Adipose tissue (tissue), 3 donors: ENCODE data around the gene DEDD. TPM values are rescaled to one million over a fixed set of nuclear protein-coding genes. Genes with fewer than 3 reads are reported as not detected.

Experiments
- H3K27ac ChIP-seq: one replicate; pipeline ENCODE4 v1.5.1; 2013; ENCODE audit warnings: low read depth, low read length
- WGBS, 3 donors: extraction: QIAGEN DNeasy Blood & Tissue Kit; methylation state at CpG; one replicate each; pipeline ENCODE4 v1.1.7; 2013; 5-methylcytosine and 5-hydroxymethylcytosine counted together
- polyA plus RNA-seq, 3 donors: library from polyadenylated mRNA; stranded (reverse); fragments of 200-250 nt; gene quantifications; one replicate each; pipeline ENCODE4 v1.2.3, GENCODE V29; 2013
- donor health status: healthy with polysubstance abuse.
- donor health status: Bipolar disorder and iron deficiency.
- donor health status: healthy.

The DEDD gene
- polyA plus RNA-seq, 3 donors = 17.4 to 46.3 (median 29.7) TPM

DNA sequence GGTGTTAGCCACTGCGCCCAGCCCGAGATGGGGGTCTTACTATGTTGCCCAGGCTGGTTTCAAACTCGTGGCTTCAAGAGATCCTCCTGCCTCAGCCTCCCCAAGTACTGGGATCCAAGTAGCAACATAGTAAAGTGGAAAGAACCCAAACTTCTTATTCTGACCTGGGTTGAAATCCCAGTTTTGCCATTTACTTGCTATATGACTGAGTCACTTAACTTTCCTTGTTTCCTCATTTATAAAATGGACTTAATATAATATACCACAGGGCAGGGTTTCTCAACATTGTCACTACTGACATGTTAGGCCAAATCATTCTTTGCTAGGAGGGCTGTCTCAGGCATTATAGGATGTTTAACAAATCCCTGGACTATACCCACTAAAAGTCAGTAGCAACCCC, 21.4 kb downstream of the DEDD start:
- WGBS, 3 donors = 94 to 98% (median 95%) methylated on average over 3 of the region's 3 CpGs
- H3K27ac ChIP-seq = no peak overlapping the region

DNA sequence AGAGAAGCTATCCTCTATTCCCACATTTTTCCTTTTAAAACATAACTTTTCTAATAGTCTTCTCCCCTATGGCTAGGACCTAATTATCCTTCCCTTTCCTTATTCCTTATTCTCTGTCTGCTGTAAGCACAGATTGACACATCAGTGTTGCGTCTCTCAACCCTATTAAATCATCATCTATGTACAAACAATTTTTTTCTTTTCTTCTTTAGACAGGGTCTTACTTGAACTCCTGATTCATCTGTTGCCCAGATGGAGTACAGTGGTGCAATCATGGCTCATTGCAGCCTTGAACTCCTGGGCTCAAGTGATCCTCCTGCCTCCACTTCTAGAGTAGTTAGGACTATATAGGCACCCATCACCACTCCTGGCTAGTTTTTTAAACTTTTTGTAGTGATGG, 26.0 kb downstream of the DEDD start:
- H3K27ac ChIP-seq = no peak overlapping the region
- WGBS, 3 donors = 84 to 97% (median 94%) methylated on average over 1 of the region's 1 CpG

DNA sequence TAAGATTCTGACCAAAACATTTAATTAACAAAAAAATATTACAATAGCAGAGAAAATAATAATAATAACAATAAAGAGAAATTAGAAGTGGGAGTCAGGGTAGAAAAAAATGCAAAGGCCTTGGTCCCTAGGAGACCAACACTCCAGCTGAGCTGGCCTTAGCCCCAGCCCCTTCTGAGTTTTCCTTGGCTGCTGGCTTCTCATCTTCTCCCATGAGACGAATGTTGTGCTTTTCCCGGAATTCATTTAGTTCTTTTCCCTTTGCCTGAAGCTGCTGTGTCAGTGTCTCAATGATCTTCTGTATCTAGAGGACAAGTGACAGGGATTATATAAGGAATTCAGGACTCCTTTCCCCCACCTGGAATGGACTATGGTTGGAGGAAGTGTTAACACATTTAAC, 31.9 kb downstream of the DEDD start:
- WGBS, 3 donors = 41 to 66% (median 63%) methylated on average over 2 of the region's 2 CpGs
- H3K27ac ChIP-seq = no peak overlapping the region

DNA sequence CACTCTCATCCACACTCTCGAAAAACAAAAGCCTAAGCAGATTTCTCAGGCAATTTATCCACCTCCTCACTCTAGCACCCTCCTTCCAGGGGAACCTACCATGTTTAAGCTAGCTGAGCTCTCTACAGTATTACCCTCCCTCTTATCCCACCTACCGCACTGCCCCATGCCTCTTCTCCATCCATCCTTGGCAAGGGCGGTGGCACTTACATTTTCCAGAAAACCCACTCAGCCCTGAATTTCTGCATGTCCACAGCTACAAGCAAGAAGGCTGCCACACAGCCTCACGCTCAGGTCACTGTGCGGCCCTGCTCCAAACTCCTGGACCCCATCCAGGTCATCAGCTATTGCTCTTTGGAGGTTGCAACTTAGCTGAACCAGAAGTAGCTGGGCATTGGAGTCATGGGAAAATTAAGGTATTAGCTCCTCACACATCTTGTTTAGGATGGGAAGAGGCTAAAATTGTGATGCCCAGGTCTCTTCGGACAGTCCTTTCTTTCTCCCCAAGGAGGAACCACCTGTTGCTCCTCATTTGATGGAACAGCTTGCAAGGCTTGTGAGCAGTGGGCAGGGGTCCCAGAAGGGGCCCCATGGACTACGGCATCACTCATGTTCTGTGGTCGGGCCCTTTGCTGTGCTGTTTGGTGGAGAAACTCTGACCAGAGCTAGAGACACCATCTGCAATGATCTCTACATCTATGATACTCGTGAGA, 33.2 kb downstream of the DEDD start:
- 61 to 89% (median 83%) methylated on average over 9 of the region's 9 CpGs for WGBS, 3 donors
- no peak overlapping the region for H3K27ac ChIP-seq

DNA sequence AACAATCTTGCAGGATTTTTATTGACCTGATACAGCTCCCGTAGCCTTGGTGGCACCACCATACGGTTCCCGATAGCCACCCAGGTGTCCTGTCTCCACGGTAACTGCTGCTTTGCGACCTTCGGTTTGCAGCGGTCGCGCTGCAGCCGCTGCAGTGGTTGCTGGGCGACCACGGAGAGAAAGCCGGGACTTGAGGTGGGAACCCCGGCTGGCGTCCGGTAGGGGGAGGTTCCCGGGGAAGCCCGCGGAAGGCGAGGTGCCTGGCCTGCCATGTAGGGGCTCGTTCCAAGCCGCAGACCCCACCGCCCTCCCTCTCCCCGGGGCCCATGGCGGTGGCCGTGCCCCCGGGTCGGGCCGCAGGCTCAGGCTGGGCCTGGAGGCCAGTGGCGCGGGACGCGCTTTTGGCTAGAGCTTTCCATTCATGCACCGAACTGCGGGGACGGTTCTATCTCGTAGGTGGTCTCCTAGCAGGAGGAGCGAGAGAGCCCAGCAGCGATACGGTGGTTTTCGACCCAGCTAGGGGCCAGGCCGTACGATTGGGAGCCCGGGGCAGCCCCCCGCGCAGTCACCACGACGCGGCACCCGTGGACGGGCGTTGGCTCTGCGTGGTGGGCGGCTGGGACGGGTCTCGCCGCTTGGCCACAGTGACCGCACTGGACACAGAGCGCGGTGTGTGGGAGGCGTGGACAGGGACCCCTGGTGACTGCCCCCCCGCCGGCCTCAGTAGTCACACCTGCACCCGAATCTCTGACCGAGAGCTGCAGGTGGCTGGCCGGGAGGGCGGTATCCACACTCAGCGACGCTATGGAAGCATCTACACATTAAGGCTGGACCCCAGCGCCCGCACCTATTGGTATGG, 34.0 kb downstream of the DEDD start, which contains the start of gene KLHDC9:
Gene KLHDC9 (plus strand): TSS at position 152 of the 859 bp plus-strand sequence. CDS start 175 bp downstream, at position 327.
- 3 to 12% (median 11%) methylated on average over 70 to 71 of the region's 71 CpGs for WGBS, 3 donors
- H3K27ac ChIP-seq = no peak within 1 kb of the TSS

- H3K27ac ChIP-seq = no peak overlapping the region
- 7 to 82% (median 32%) methylated on average over 1 of the region's 1 CpG for WGBS, 3 donors
These were observed 35.9 kb downstream of the DEDD start for GRCh38 chr1:161096530-161096929.

GRCh38 chr1:161096015-161096414, 36.5 kb downstream of the DEDD start:
- WGBS, 3 donors = 89 to 97% (median 94%) methylated on average over 2 of the region's 2 CpGs
- H3K27ac ChIP-seq = no peak overlapping the region

DNA sequence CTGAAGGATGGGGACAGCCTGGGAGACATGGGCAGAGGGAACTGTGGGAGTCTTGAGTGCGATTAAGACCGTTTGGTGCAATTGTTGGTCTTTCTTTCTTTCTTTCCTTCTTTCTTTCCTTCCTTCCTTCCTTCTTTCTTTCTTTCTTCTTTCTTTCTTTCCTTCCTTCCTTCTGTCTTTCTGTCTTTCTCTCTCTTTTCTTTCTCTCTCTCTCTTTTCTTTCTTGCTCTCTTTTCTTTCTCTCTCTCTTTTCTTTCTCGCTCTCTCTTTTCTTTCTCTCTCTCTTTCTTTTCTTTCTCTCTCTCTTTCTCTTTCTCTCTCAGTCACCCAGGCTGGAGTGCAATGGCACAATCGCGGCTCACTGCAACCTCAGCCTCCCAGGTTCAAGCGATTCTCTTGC, 37.2 kb downstream of the DEDD start:
- H3K27ac ChIP-seq = no peak overlapping the region
- WGBS, 3 donors = 86 to 88% (median 88%) methylated on average over 6 of the region's 6 CpGs

DNA sequence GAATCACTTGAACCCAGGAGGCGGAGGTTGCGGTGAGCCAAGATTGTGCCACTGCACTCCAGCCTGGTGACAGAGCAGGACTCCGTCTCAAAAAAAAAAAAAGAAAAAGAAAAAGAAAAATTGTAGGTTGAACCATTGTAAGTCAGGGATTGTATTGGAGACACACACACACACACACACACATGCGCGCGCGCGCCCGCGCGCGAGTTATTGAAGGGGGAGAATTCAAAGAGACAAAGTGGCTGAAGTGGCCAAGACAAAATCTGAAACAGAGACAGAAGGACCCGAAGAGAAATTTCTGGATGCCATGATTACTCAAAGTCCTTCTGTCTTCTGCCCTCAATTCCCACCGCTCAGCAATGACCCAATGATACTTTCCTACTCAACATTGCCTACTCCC, 38.0 kb downstream of the DEDD start:
- WGBS, 3 donors = 92 to 99% (median 97%) methylated on average over 14 of the region's 14 CpGs

GRCh38 chr1:161092621-161093028, 39.8 kb downstream of the DEDD start:
- 77 to 88% (median 85%) methylated on average over 3 of the region's 3 CpGs for WGBS, 3 donors
- H3K27ac ChIP-seq = no peak overlapping the region

More for the DNA sequence above, 38.0 kb downstream of the DEDD start:
- no peak overlapping the region for H3K27ac ChIP-seq

DNA sequence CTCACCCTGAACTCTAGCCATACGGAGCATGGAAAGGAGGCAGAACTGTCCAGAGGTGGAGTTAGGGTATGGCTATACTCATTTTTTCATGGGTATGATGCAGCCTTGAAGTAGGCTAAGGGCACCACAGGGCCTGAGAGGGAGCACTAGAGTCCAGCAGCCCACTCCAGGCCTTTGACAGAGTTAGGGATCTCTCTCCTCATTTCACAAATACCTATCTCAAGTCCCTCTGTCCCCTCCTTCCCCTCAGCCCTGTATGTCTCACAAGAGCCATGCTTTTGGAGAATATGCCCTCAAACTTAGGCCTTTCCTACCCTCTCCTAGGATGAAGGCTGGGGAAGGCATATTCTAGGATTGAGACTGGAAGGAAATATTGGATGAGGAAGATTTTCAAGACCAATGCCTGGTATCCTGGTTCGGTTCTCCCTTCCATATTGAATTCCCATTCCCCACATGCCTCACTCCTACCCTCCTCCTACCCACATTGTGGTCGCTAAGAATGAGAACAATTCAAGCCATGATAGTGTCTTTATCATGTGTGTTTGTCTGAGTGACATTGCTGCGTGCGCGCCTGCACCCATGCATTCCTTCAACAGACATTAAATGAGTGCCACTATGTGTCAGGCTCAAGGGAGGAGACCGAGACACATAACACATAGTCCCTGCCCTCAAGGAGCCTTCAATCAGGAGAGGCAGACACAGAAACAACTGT, 40.5 kb downstream of the DEDD start:
- WGBS, 3 donors = 89 to 93% (median 93%) methylated on average over 7 of the region's 7 CpGs
- H3K27ac ChIP-seq = no peak overlapping the region

GRCh38 chr1:161091093-161091492, 41.4 kb downstream of the DEDD start:
- H3K27ac ChIP-seq = no peak overlapping the region
- WGBS, 3 donors = 83 to 90% (median 89%) methylated on average over 5 of the region's 5 CpGs

- H3K27ac ChIP-seq = no peak overlapping the region
- 78 to 87% (median 84%) methylated on average over 3 of the region's 3 CpGs for WGBS, 3 donors
These were observed 41.9 kb downstream of the DEDD start for GRCh38 chr1:161090617-161091016.

DNA sequence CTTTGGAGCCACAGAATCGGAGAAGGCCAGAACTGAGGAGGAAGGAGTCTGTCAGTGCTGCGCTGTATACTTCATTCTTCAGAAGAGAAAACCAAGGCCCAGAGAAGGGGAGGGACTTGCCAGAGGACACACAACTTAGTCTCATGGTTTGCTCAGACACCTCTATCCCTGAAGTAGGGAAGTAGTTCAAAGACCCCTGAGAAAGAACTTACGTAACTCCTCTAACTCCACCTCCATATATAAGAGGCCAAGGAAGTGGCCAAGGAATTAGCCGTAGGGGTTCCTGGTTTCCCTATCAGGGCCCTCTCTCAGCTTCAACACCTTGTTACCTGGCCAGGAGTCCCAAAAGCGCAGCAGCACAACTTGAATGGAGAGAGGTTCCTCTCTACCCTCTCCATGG, 42.5 kb downstream of the DEDD start:
- 85 to 95% (median 90%) methylated on average over 5 of the region's 5 CpGs for WGBS, 3 donors
- H3K27ac ChIP-seq = no peak overlapping the region

GRCh38 chr1:161089251-161089924, 43.1 kb downstream of the DEDD start, which contains the start of gene NECTIN4:
NECTIN4 (minus strand) TSS chr1:161089558; CDS start chr1:161089296, 262 bp downstream.
- H3K27ac ChIP-seq = no peak within 1 kb of the TSS
- WGBS, 3 donors = 30 to 72% (median 70%) methylated on average over 21 to 22 of the region's 22 CpGs

GRCh38 chr1:161088587-161089110, 43.8 kb downstream of the DEDD start:
- WGBS, 3 donors = 59 to 86% (median 81%) methylated on average over 3 of the region's 3 CpGs
- H3K27ac ChIP-seq = no peak overlapping the region

DNA sequence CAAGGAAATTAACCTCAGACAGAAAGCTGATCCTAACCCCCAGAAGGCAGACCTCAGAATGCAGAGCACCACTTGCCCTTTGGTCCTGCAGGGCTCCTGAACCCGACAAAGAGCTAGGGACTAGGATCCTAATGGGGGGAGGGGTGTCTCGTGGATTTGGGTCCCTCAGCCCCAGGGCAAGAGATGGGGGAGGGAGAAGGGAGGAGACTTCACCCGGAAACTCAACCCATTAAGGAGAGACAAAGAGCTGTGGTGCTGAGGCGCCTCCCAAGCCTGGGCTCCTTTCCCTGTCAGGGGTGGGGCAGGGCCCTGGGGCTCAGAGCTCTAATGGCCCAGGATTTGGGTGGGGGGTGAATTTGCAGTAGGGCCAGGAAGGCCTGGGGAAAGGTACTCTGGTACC, 46.0 kb downstream of the DEDD start:
- WGBS, 3 donors = 55 to 78% (median 77%) methylated on average over 4 of the region's 4 CpGs

DNA sequence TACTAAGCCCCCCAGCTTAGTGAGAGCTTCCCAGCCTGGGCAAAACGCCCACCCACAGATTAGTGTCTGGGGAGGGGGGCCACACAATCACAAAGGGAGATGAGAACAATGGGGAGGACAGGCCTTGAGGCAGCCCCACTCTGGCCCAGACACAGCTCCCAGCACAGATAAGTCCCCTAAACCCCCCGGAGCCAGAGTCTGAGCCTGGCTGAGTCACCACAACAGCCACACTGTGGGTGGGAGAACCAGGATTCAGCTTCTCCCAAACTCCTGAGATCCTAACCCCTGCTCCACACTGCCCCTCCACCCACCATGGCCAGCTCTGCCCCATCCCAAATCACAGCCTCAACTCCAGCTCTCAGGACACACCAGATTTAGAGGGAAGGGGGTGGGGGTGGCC, 47.3 kb downstream of the DEDD start:
- H3K27ac ChIP-seq = no peak overlapping the region
- 55 to 76% (median 68%) methylated on average over 2 of the region's 2 CpGs for whole genome bisulfite sequencing, 3 donors

More for the DNA sequence above, 46.0 kb downstream of the DEDD start:
- H3K27ac ChIP-seq = no peak overlapping the region
